ENCODE results near the gene ACAT1. TPM values are rescaled to one million over a fixed set of nuclear protein-coding genes. Genes with fewer than 3 reads are reported as not detected.

Gene ACAT1
- 62.6 to 86.0 TPM (median 66.1 TPM) in 5 replicates for total RNA-seq (2022; extraction: Qiagen RNA extraction; ENCODE audit: low read depth)

DNA sequence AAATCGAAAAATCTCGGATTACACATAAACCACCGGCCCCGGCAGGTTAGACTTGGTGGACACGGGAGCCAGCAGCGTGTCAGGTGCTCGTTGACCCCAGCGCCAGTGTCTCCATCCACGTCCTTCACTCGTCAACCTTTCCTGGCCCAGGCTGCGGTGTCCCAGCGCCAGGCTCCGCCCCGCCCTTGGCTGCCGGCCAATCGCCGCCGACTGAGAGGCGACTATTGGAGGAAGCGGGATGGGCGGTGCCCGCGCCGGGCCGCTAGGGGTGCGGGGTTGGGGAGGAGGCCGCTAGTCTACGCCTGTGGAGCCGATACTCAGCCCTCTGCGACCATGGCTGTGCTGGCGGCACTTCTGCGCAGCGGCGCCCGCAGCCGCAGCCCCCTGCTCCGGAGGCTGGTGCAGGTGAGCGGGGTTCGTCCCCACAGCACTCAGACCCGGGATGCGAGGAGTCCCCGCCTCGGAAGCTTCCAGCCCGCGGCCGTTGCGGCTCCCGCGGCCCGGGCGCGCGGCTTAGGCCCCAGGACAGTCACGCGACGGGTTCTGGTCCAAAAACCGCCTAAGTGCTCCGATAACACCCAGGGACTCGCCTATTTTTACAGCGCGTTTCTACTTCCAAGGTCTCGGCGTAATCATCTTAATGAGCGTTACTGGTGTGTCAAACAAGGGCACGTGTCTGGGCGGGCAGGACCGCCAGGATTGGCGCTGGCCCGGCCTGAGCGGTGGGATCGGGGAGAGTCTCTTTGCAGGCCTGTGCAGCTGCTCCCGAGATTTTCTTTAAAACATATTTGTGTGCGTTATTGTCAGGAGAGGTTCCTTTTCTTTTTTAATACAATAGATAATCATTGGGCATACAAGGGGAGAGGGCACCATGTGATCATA, at the start of gene ACAT1:
Gene ACAT1 (plus strand): TSS at position 294 of the 882 bp plus-strand sequence. CDS start 40 bp downstream, at position 334.

Other genes starting within 250 kb of the ACAT1 start
- gene RAB39A, start 193.1 kb upstream of the ACAT1 start, total RNA-seq (2022; extraction: Qiagen RNA extraction; ENCODE audit: low read depth) = 0.15 to 0.72 TPM (median 0.39 TPM) in 5 replicates
- gene CUL5, start 112.7 kb upstream of the ACAT1 start, total RNA-seq (2022; extraction: Qiagen RNA extraction; ENCODE audit: low read depth) = 5.2 to 12.5 TPM (median 8.7 TPM) in 5 replicates
- 3.3 to 6.1 TPM (median 4.4 TPM) in 5 replicates for gene NPAT, start 101.1 kb downstream of the ACAT1 start, total RNA-seq (2022; extraction: Qiagen RNA extraction; ENCODE audit: low read depth)
- 6.8 to 10.5 TPM (median 8.5 TPM) in 5 replicates for gene ATM, start 101.5 kb downstream of the ACAT1 start, total RNA-seq (2022; extraction: Qiagen RNA extraction; ENCODE audit: low read depth)

Data from A549 treated with GW870086 at 1 μM for 4 hours (cell line).